Body of pancreas (tissue), 4 donors: ENCODE results near the gene RHOBTB1. TPM values are rescaled to one million over a fixed set of nuclear protein-coding genes. Genes with fewer than 3 reads are reported as not detected.

Experiments
- ATAC-seq: fragments of 150-250 bp; one replicate; pipeline ENCODE4 v1.9.1; 2016
- DNase-seq, 4 donors: peaks; one replicate each; pipeline ENCODE4 v3.0.0-alpha.2; 2019
- H3K27ac ChIP-seq, 4 donors: fragments of 200-600 bp; sonication (generic); 1 replicate in 3 of 4; 2 replicates in 1 of 4; pipeline versions ENCODE4 v1.5.1 to v1.6.1; 2016 to 2019; ENCODE audit warnings: mild to moderate bottlenecking in 1 of 4, mixed read lengths in 1 of 4, moderate library complexity in 1 of 4
- H3K27me3 ChIP-seq, 2 donors: fragments of 200-600 bp; sonication (generic); one replicate each; pipeline ENCODE4 v1.6.0; 2016; ENCODE audit warnings: mild to moderate bottlenecking in 1 of 2
- H3K36me3 ChIP-seq, 2 donors: fragments of 200-600 bp; sonication (generic); replicated peaks in 1 of 2; 2 replicates each; pipeline ENCODE4 v1.5.1; 2016; ENCODE audit warnings: low read depth in 2 of 2; ENCODE audit not compliant: insufficient read depth in 1 of 2
- H3K4me1 ChIP-seq: fragments of 200-600 bp; sonication (generic); one replicate; pipeline ENCODE4 v1.6.0; 2016
- H3K4me3 ChIP-seq, 2 donors: fragments of 200-600 bp; sonication (generic); 1 replicate in 1 of 2; 2 replicates in 1 of 2; pipeline ENCODE4 v1.5.1; 2016 to 2019
- H3K9me3 ChIP-seq, 3 donors: fragments of 200-600 bp; sonication (generic); 1 replicate in 2 of 3; 2 replicates in 1 of 3; pipeline ENCODE4 v1.5.1; 2016
- CTCF ChIP-seq, 7 experiments: fragments of 450-650 bp in 4 of 7; fragments of 200-600 bp in 3 of 7; sonication (generic) in 3 of 7; IDR thresholded peaks; one replicate each; pipeline ENCODE4 v1.5.1; 2016 to 2019; ENCODE audit warnings: antibody characterized with exemption in 7 of 7
- POLR2A ChIP-seq, 3 donors: fragments of 450-650 bp; IDR thresholded peaks; one replicate each; pipeline ENCODE4 v1.6.1; 2016; ENCODE audit warnings: antibody characterized with exemption in 3 of 3, mild to moderate bottlenecking in 2 of 3
- WGBS, 2 donors: methylation state at CpG; one replicate each; pipeline ENCODE4 v1.1.5; 2017; 5-methylcytosine and 5-hydroxymethylcytosine counted together
- intact Hi-C: fragments of 100-400 bp; cut with DNase I; formaldehyde crosslinking; loops from one replicate; pipeline ENCODE4 v1.15.1; 2023
- total RNA-seq, 2 donors: library from RNA; depleted of rRNA; stranded (reverse); fragments of >200 nt; gene quantifications; one replicate each; pipeline ENCODE4 v1.1.0, GENCODE V29; 2016

RHOBTB1 gene
- total RNA-seq, 2 donors from 2014 or later = 5.9 to 12.2 TPM

GRCh38 chr10:60958892-60959601 is 15.1 kb upstream of the RHOBTB1 start:
- Histone ChIP-seq H3K9me3 (no peaks in the 10 kb centered on the region), H3K27me3 (no peaks in the 10 kb centered on the region), H3K27ac (no peak overlapping the region), H3K4me1 (peaks cover 8% of the 10 kb centered on the region), H3K4me3 (no peak overlapping the region), H3K36me3 (no peaks in the 10 kb centered on the region)
- WGBS, 2 donors = 30 to 34% methylated on average over 3 of the region's 3 CpGs
- DNase-seq (no peak), ATAC-seq (no peak)
- TF ChIP-seq POLR2A (IDR thresholded peaks at IDR 0.05) (no peak), CTCF (IDR thresholded peaks at IDR 0.05) (no peak)
- intact Hi-C loops = no loop called here

GRCh38 chr10:60957667-60958221 is 13.8 kb upstream of the RHOBTB1 start:
- no peak for TF ChIP-seq POLR2A (IDR thresholded peaks at IDR 0.05)
- TF ChIP-seq CTCF (IDR thresholded peaks at IDR 0.05) = no peak
- H3K4me3 ChIP-seq = no peak overlapping the region
- H3K9me3 ChIP-seq = no peaks in the 10 kb centered on the region
- no peak overlapping the region for H3K27ac ChIP-seq
- intact Hi-C loops = no loop called here
- DNase-seq = no peak
- peaks cover 13% of the 10 kb centered on the region for H3K4me1 ChIP-seq
- no peaks in the 10 kb centered on the region for H3K36me3 ChIP-seq
- 90 to 93% methylated on average over 3 of the region's 3 CpGs for WGBS, 2 donors
- ATAC-seq = no peak
- no peaks in the 10 kb centered on the region for H3K27me3 ChIP-seq

GRCh38 chr10:60955957-60956425 is 12.0 kb upstream of the RHOBTB1 start:
- TF ChIP-seq CTCF (IDR thresholded peaks at IDR 0.05) (no peak), POLR2A (IDR thresholded peaks at IDR 0.05) (no peak)
- 77 to 78% methylated on average over 2 of the region's 2 CpGs for WGBS, 2 donors

DNA sequence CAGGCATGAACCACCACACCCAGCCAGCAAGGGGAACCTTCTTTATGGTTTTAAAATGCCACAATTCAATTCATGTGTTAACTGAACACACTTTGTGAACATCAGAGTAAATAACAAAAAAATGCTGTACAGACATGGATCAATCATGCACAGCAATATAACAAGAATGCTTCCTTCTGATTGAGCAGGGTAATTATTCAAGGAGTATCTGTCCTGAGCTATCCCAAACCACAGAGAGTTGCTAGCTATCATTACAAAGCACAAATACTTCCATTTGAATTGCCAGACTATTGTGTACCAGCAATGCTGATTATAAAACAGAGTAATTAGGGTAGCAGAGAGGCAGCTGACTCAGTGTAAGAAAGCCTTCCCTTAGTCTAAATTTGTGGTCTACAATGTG is 11.3 kb upstream of the RHOBTB1 start:
- DNase-seq (no peak), ATAC-seq (no peak)
- intact Hi-C loops = no loop called here
- no peaks in the 10 kb centered on the region for H3K9me3 ChIP-seq
- H3K27me3 ChIP-seq = no peaks in the 10 kb centered on the region
- no peak overlapping the region for H3K4me3 ChIP-seq
- H3K4me1 ChIP-seq = peaks cover 19% of the 10 kb centered on the region
- no peaks in the 10 kb centered on the region for H3K36me3 ChIP-seq
- peak overlapping the region in 1 of 4 donors; percentile 56 for H3K27ac ChIP-seq
- TF ChIP-seq CTCF (IDR thresholded peaks at IDR 0.05) = no peak
- TF ChIP-seq POLR2A (IDR thresholded peaks at IDR 0.05) = no peak

More at GRCh38 chr10:60955957-60956425, 12.0 kb upstream of the RHOBTB1 start:
- Histone ChIP-seq H3K4me1 (peaks cover 19% of the 10 kb centered on the region), H3K4me3 (no peak overlapping the region), H3K36me3 (no peaks in the 10 kb centered on the region), H3K27ac (peak overlapping the region in 2 of 4 donors; percentile 56 to 57), H3K27me3 (no peaks in the 10 kb centered on the region), H3K9me3 (no peaks in the 10 kb centered on the region)
- peak in 1 of 4 donors; percentile 18 for DNase-seq
- peak; percentile 83 for ATAC-seq
- intact Hi-C loops = no loop called here
